SK-N-SH treated with all-trans-retinoic acid at 6 μM for 48 hours (cell line): ENCODE results near the gene IL5.

Experiments
- CSRNP3 ChIP-seq: fragments of 250-450 bp; sonication (Bioruptor Pico); IDR thresholded peaks from 2 replicates; pipeline ENCODE4 v1.5.1; 2021; ENCODE audit warnings: mild to moderate bottlenecking, moderate library complexity
- ESRRG ChIP-seq: fragments of 250-450 bp; sonication (Bioruptor Pico); IDR thresholded peaks from 2 replicates; pipeline ENCODE4 v1.6.1; 2021; ENCODE audit warnings: mild to moderate bottlenecking
- OSR1 ChIP-seq: fragments of 250-450 bp; sonication (Bioruptor Pico); IDR thresholded peaks from 2 replicates; pipeline ENCODE4 v1.8.0; 2022; ENCODE audit warnings: moderate library complexity, mild to moderate bottlenecking, inconsistent platforms
- PATZ1 ChIP-seq: fragments of 250-450 bp; sonication (Bioruptor Pico); IDR thresholded peaks from 2 replicates; pipeline ENCODE4 v1.8.0; 2020; ENCODE audit warnings: mild to moderate bottlenecking, moderate library complexity, borderline replicate concordance
- ZFP30 ChIP-seq: fragments of 450-650 bp; formaldehyde crosslinking; IDR thresholded peaks from 2 replicates; pipeline ENCODE4 v1.5.0; 2022; ENCODE audit warnings: mild to moderate bottlenecking, moderate library complexity

- TF ChIP-seq ESRRG (CRISPR knock-in tag) (no peak), PATZ1 (CRISPR knock-in tag) (no peak), OSR1 (CRISPR knock-in tag) (no peak), ZFP30 (CRISPR knock-in tag) (no peak), CSRNP3 (CRISPR knock-in tag) (no peak)
These were observed 42.9 kb downstream of the IL5 start for GRCh38 chr5:132500244-132500930.
